Mesendoderm (in vitro differentiated cells): ENCODE measurements around the gene ACO2.

Experiments
- DNase-seq: peaks from one replicate; pipeline ENCODE4 v3.0.0; 2013
- H2AK5ac ChIP-seq: 2 replicates; pipeline ENCODE4 v1.6.1; 2013; ENCODE audit warnings: low read length, inconsistent platforms
- H2BK120ac ChIP-seq: 2 replicates; pipeline ENCODE4 v1.6.1; 2013; ENCODE audit warnings: low read depth, mild to moderate bottlenecking, low read length, moderate library complexity, mixed read lengths
- H2BK15ac ChIP-seq: replicated peaks from 2 replicates; pipeline ENCODE4 v1.6.1; 2013; ENCODE audit warnings: low read depth, mild to moderate bottlenecking, moderate library complexity
- H2BK5ac ChIP-seq: 2 replicates; pipeline ENCODE4 v1.6.1; 2013; ENCODE audit warnings: low read length, inconsistent platforms
- H3K18ac ChIP-seq: 2 replicates; pipeline ENCODE4 v1.6.1; 2013; ENCODE audit warnings: mild to moderate bottlenecking, low read length, mixed read lengths
- H3K23ac ChIP-seq: one replicate; pipeline ENCODE4 v1.6.1; 2013; ENCODE audit warnings: low read length
- H3K27ac ChIP-seq: 2 replicates; pipeline ENCODE4 v1.5.1; 2013; ENCODE audit warnings: low read depth, mild to moderate bottlenecking, inconsistent platforms, low read length, moderate library complexity
- H3K27me3 ChIP-seq: 2 replicates; pipeline ENCODE4 v1.6.1; 2013; ENCODE audit warnings: low read length, control low read depth, mild to moderate bottlenecking, inconsistent platforms; ENCODE audit not compliant: insufficient read depth, poor library complexity
- H3K36me3 ChIP-seq: 2 replicates; pipeline ENCODE4 v1.6.1; 2013; ENCODE audit warnings: low read length, inconsistent platforms; ENCODE audit not compliant: control insufficient read depth, insufficient read depth
- H3K4ac ChIP-seq: one replicate; pipeline ENCODE4 v1.6.1; 2013; ENCODE audit warnings: low read depth, mild to moderate bottlenecking, low read length, moderate library complexity
- H3K4me1 ChIP-seq: 2 replicates; pipeline ENCODE4 v1.6.1; 2013; ENCODE audit warnings: low read depth, low read length, inconsistent platforms; ENCODE audit not compliant: control insufficient read depth
- H3K4me2 ChIP-seq: 2 replicates; pipeline ENCODE4 v1.6.1; 2013; ENCODE audit warnings: low read length
- H3K4me3 ChIP-seq: 2 replicates; pipeline ENCODE4 v1.5.1; 2013; ENCODE audit warnings: mild to moderate bottlenecking, low read length
- H3K56ac ChIP-seq: one replicate; pipeline ENCODE4 v1.6.1; 2013; ENCODE audit warnings: low read length
- H3K79me1 ChIP-seq: 2 replicates; pipeline ENCODE4 v1.6.1; 2013; ENCODE audit warnings: low read length, inconsistent platforms
- H3K79me2 ChIP-seq: 2 replicates; pipeline ENCODE4 v1.6.1; 2013; ENCODE audit warnings: mild to moderate bottlenecking, low read length; ENCODE audit not compliant: control insufficient read depth, insufficient read depth
- H3K9ac ChIP-seq: 2 replicates; pipeline ENCODE4 v1.6.1; 2013; ENCODE audit warnings: low read length, inconsistent platforms
- H4K5ac ChIP-seq: one replicate; pipeline ENCODE4 v1.6.1; 2013; ENCODE audit warnings: low read length
- H4K8ac ChIP-seq: one replicate; pipeline ENCODE4 v1.6.1; 2013; ENCODE audit warnings: low read depth, mild to moderate bottlenecking, control low read depth, low read length, moderate library complexity
- WGBS: extraction: QIAGEN DNeasy Blood & Tissue Kit; methylation state at CpG from one replicate; pipeline ENCODE4 v1.1.7; 2013; ENCODE audit warnings: low lambda C conversion rate, missing lambda C conversion rate; ENCODE audit not compliant: insufficient coverage; ENCODE audit errors: extremely low coverage; 5-methylcytosine and 5-hydroxymethylcytosine counted together

Gene ACO2

DNA sequence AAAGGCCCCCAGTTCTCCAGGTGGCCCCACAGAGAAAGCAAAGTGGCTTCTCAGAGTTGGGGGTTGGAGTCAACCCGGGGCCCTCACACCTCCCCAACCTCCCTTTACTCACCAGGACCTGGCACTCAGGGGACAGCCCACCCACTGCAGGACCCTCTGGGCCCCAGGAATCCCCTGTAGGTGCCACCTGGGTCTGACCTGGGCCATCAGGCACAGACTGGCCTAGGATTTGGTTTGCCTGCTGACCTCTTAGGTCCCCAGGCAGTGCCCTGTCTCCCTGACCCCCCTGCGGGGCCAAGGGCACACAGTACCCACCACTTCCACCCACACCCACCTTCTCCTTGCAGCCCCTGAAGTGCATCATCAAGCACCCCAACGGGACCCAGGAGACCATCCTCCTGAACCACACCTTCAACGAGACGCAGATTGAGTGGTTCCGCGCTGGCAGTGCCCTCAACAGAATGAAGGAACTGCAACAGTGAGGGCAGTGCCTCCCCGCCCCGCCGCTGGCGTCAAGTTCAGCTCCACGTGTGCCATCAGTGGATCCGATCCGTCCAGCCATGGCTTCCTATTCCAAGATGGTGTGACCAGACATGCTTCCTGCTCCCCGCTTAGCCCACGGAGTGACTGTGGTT, 59.3 kb downstream of the ACO2 start:
- no peak overlapping the region for H4K5ac ChIP-seq

DNA sequence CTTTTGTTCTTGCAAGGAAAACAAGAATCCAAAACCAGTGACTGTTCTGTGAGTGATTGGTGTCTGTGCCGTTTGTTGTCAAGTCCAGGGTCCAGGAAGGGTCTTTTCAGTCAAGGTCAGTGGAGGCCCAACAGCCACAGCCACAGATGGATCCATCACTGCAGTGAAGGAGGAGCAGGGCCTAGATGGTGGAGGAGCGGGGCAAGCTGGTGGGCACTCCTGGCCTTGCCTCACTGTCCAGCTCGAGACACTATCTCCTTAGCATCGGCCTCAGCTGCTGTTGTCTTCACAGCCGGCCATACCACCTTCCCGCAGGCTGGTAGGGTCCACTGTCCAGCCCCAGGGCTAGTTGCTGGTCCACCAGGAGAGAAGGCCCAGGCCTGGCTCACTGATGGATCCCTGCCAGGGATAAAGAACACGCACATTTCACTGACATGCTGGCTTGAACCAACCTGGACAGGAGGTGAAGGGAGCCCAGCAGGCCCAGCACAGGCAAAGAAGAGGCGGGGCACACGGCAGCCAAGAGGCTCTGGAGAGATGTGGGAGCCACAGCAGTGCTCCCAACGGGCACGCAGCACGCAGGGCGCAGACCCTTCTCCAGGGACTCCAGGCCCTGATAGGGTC, 60.1 kb downstream of the ACO2 start:
- no peak for DNase-seq
- Histone ChIP-seq H3K4me1 (no peaks in the 10 kb centered on the region), H2BK120ac (no peak overlapping the region), H3K4me3 (no peak overlapping the region), H3K4me2 (no peak overlapping the region), H3K56ac (no peak overlapping the region), H3K18ac (no peak overlapping the region), H2BK5ac (no peak overlapping the region), H4K8ac (no peak overlapping the region), H3K36me3 (peaks cover 13% of the 10 kb centered on the region), H3K27me3 (no peaks in the 10 kb centered on the region), H4K5ac (no peak overlapping the region), H3K27ac (no peak overlapping the region), H3K4ac (no peak overlapping the region), H2BK15ac (no peak overlapping the region), H3K23ac (no peak overlapping the region), H2AK5ac (no peak overlapping the region), H3K9ac (no peak overlapping the region), H3K79me1 (no peaks in the 10 kb centered on the region), H3K79me2 (no peaks in the 10 kb centered on the region)
- no CpG with 5 or more reads among the region's 13 CpGs for WGBS

More for the DNA sequence above, 59.3 kb downstream of the ACO2 start:
- Histone ChIP-seq H3K23ac (no peak overlapping the region), H3K36me3 (peaks cover 13% of the 10 kb centered on the region), H3K56ac (no peak overlapping the region), H3K4me3 (no peak overlapping the region), H2BK15ac (no peak overlapping the region), H2BK5ac (no peak overlapping the region), H3K4me2 (no peak overlapping the region), H2BK120ac (no peak overlapping the region), H3K27ac (no peak overlapping the region), H3K79me1 (no peaks in the 10 kb centered on the region), H3K9ac (no peak overlapping the region), H3K27me3 (no peaks in the 10 kb centered on the region), H3K79me2 (no peaks in the 10 kb centered on the region), H3K4me1 (no peaks in the 10 kb centered on the region), H3K4ac (no peak overlapping the region), H2AK5ac (no peak overlapping the region), H3K18ac (no peak overlapping the region), H4K8ac (no peak overlapping the region)
- WGBS, result no CpG with 5 or more reads among the region's 16 CpGs
- no peak for DNase-seq

DNA sequence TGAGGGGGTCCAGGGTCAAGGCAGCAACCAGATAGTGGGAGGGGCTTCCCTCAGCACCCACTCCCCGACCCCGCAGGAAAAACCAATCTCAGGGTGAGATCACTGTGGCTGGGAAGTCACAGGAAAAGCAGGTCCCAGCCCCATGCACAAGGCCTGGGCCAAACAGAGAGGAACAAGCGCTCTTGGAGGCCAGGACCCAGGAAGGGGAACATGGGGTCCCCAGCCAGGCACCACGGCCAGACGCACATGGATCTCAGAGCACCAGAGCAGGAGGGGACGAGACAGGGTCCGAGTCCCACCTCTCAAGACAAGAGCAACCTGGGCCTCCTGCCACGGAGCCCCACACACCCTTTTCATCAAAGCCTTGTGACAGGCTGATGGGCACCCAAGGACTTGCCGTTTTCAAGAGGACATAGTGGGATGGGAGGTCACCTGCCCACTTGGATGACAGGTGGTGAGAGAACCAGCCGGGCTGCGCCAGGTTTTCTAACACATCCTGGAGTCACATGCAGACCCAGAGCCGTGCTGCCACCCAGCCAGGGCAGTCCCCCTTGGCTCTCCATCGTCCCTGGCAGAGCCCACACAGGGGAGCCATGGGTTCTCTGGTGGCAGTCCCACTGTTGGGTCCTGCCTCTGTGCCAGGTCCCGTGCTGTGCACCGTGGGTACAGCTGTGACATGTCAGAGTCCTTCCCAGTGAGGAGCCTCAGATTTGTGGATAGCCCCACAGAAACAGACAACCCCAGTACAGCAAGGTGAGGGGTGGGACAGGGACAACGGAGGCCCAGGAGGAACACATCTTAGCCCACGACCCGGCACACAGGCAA, 62.2 kb downstream of the ACO2 start:
- Histone ChIP-seq H3K4me3 (no peak overlapping the region), H3K56ac (no peak overlapping the region), H3K79me1 (no peaks in the 10 kb centered on the region), H2BK15ac (no peak overlapping the region), H3K79me2 (no peaks in the 10 kb centered on the region), H2AK5ac (no peak overlapping the region), H4K8ac (no peak overlapping the region), H4K5ac (no peak overlapping the region), H3K4me1 (no peaks in the 10 kb centered on the region), H3K27ac (no peak overlapping the region), H3K4me2 (no peak overlapping the region), H3K36me3 (peaks cover 11% of the 10 kb centered on the region), H3K18ac (no peak overlapping the region), H3K4ac (no peak overlapping the region), H3K9ac (no peak overlapping the region), H2BK5ac (no peak overlapping the region), H2BK120ac (no peak overlapping the region), H3K23ac (no peak overlapping the region), H3K27me3 (no peaks in the 10 kb centered on the region)
- no peak for DNase-seq
- no CpG with 5 or more reads among the region's 18 CpGs for WGBS

DNA sequence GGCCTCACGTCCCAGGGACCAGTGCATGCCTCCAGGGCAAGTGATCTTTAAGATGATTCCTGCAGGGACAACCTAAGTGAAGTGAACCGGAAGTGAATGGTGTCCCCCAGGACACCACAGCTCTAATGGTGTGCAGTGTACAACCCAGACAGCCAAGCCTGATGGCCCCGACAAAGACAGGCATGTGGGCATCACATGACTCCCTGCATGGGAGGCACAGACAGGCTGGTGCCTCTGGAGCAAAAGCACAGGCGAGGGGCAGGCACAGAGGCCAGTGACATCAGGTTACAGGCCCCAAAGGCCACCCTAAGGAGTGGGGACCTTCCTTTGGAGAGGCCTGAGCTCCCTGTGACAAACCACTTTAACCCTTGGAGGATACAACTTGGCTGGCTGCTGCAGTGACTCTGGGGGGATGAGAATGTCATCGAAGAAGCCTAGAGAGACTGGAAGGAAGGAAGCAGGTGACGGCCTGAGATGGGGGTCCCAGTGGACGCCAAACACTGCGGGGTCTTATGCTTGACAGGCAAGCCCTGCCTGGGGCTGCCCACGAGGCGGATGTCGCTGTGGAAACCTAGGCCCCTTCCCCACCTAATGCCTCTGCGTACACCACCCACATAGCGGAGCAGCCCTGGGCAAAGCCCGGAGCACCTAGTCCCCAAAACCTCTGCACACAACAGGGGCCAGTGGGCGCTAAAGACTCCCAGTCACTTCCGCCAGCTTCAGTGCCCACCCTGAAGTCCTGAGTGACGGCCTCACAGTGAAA, 63.0 kb downstream of the ACO2 start:
- Histone ChIP-seq H3K9ac (no peak overlapping the region), H2BK5ac (no peak overlapping the region), H4K8ac (no peak overlapping the region), H3K36me3 (peaks cover 9% of the 10 kb centered on the region), H3K23ac (no peak overlapping the region), H3K56ac (no peak overlapping the region), H3K4ac (no peak overlapping the region), H2BK120ac (no peak overlapping the region), H2AK5ac (no peak overlapping the region), H3K79me1 (no peaks in the 10 kb centered on the region), H3K4me1 (no peaks in the 10 kb centered on the region), H3K4me3 (no peak overlapping the region), H3K27ac (no peak overlapping the region), H3K27me3 (no peaks in the 10 kb centered on the region), H4K5ac (no peak overlapping the region), H3K4me2 (no peak overlapping the region), H3K79me2 (no peaks in the 10 kb centered on the region), H2BK15ac (no peak overlapping the region), H3K18ac (no peak overlapping the region)
- WGBS, result no CpG with 5 or more reads among the region's 17 CpGs
- DNase-seq, result no peak

DNA sequence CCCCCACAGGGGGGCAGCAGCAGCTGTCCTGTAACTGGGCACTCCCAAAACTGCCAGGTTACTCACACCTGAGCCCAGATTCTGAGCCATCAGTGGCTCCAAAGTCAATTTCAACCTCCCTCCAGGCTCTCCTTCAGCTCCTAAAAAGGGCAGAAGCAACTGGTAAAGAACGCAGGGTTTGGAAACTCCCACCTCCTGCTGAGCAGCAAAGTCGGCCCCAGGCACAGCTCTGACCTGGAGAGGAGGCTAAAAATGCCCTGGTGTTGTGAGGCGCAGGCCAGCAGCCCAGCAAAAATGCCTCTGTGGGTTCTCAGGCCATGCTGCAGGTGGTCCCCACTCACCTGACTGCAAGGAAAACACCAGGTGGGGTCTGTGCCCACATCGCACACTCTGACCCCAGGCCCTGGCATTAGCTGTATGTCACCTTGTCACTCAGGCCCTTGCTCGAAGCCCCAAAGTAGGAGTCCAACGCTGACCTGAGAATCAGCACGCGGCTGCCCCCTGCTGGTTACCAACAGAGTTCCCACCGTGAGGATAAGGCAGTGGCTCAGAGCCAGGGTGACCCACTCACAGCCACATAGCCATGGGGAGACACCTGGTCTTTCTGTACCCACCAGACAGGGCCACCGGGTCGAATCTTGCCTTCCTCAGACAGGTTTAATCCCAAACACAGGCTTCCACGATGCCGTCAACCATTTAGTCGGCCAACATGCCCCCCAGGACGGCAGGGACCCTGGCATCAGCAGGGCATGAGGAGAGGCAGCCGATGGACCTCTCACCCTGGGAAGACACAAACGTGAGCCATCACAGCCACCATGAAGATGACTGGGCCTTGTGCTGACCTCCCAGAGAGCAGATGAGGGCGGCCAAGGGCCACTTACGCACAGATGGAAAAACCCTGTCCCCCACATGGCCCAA, 64.2 kb downstream of the ACO2 start:
- Histone ChIP-seq H2BK15ac (no peak overlapping the region), H3K79me2 (no peaks in the 10 kb centered on the region)

More for the DNA sequence above, 64.2 kb downstream of the ACO2 start:
- Histone ChIP-seq H3K4me2 (no peak overlapping the region), H3K23ac (no peak overlapping the region), H3K27ac (no peak overlapping the region), H2BK120ac (no peak overlapping the region), H3K18ac (no peak overlapping the region), H3K79me1 (peaks cover 2% of the 10 kb centered on the region), H3K9ac (no peak overlapping the region), H3K4ac (no peak overlapping the region), H2AK5ac (no peak overlapping the region), H3K56ac (no peak overlapping the region), H2BK5ac (no peak overlapping the region), H4K8ac (no peak overlapping the region), H3K4me1 (no peaks in the 10 kb centered on the region), H3K27me3 (no peaks in the 10 kb centered on the region), H4K5ac (no peak overlapping the region), H3K36me3 (peaks cover 9% of the 10 kb centered on the region), H3K4me3 (no peak overlapping the region)
- WGBS, result no CpG with 5 or more reads among the region's 19 CpGs
- DNase-seq, result peak; percentile 82
